ENCODE data around the gene PALM. TPM values are rescaled to one million over a fixed set of nuclear protein-coding genes. Genes with fewer than 3 reads are reported as not detected.
A peak's percentile ranks its signal among the peaks of the same experiment; 100 is the strongest.
"Not testable (repeated sequence)": the region's sequence is repeated elsewhere in the genome, so short reads cannot be mapped to it uniquely, and the experiment has no call there.

PALM gene
- total and polyA plus RNA-seq, 4 donors: 16.2 to 45.7 (median 28.1) TPM

DNA sequence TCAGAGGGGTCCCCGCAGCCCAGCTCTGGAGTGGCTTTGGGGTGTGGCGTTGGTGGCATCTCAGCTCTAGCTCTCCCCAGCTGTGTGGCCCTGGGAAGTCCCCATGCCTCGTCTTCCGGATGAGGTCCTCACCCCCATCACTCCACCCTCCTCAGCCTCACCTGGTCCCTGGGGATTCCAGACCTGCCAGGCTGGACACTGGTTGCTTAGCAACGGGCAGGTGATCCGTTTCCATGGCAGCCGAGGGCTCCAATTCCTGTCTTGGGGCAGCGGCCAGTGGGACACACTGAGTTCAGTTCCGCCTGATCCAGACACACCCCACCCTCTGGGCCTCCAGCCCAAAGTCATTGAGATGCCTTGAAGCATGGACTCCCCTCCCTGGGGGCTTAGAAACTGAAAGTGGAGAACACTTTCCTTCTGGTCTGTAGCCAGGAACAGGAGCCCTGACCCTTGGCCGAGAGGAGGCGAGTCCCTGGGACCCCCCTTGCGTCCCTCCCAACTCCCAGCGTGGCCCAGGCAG, 34.5 kb downstream of the PALM start:
- Histone ChIP-seq H3K36me3 (ENCODE audit: control insufficient read depth in 4 of 4, insufficient read depth in 4 of 4, low read length in 4 of 4) (peaks cover 0 to 15% (median 4%) of the 10 kb centered on the region in 4 donors), H3K27me3 (ENCODE audit: control insufficient read depth in 3 of 3, insufficient read depth in 3 of 3, low read length in 2 of 3) (no peaks in the 10 kb centered on the region), H3K27ac (ENCODE audit: low read depth in 1 of 2, low read length in 1 of 2) (no peak overlapping the region), H3K9ac (ENCODE audit: insufficient read depth in 1 of 2, low read length in 2 of 2) (no peak overlapping the region), H3K4me1 (ENCODE audit: control insufficient read depth in 5 of 5, insufficient read depth in 5 of 5, low read length in 5 of 5) (peaks cover 0 to 2% (median 0%) of the 10 kb centered on the region in 5 donors), H3K4me3 (no peak overlapping the region), H3K9me3 (ENCODE audit: control insufficient read depth in 4 of 4, insufficient read depth in 3 of 4, low read length in 3 of 4) (peaks cover 0 to 8% (median 0%) of the 10 kb centered on the region in 4 donors)
- DNase-seq (peak; percentile 64 to 77 (median 73)), ATAC-seq (ENCODE audit: insufficient read depth, low FRiP score) (no peak)
- TF ChIP-seq, protein P1, sequence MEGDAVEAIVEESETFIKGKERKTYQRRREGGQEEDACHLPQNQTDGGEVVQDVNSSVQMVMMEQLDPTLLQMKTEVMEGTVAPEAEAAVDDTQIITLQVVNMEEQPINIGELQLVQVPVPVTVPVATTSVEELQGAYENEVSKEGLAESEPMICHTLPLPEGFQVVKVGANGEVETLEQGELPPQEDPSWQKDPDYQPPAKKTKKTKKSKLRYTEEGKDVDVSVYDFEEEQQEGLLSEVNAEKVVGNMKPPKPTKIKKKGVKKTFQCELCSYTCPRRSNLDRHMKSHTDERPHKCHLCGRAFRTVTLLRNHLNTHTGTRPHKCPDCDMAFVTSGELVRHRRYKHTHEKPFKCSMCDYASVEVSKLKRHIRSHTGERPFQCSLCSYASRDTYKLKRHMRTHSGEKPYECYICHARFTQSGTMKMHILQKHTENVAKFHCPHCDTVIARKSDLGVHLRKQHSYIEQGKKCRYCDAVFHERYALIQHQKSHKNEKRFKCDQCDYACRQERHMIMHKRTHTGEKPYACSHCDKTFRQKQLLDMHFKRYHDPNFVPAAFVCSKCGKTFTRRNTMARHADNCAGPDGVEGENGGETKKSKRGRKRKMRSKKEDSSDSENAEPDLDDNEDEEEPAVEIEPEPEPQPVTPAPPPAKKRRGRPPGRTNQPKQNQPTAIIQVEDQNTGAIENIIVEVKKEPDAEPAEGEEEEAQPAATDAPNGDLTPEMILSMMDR (IDR thresholded peaks at IDR 0.05; ENCODE audit: control extremely low read depth, extremely low read depth): no peak
- 61 to 78% methylated on average over 13 of the region's 13 CpGs for WGBS, 2 donors

DNA sequence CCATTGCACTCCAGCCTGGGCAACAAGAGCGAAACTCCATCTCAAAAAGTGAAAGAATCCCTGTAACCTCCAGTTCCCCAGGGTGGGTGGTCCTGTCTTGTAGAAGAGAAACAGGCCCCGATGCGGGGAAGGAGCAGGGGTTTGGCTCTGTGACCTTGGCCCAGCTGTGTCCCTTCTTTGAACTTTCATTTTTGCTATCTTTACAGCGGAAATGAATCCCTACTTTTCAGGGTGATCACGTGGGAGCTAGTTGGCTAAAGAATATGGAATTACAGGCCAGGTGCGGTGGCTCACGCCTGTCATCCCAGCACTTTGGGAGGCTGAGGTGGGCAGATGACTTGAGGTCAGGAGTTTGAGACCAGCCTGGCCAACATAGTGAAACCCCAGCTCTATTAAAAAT, 36.4 kb downstream of the PALM start:
- not testable (repeated sequence) for H3K9me3 ChIP-seq (ENCODE audit: control insufficient read depth in 4 of 4, insufficient read depth in 3 of 4, low read length in 3 of 4); H3K27ac ChIP-seq (ENCODE audit: low read depth in 1 of 2, low read length in 1 of 2); ATAC-seq (ENCODE audit: insufficient read depth, low FRiP score); H3K27me3 ChIP-seq (ENCODE audit: control insufficient read depth in 3 of 3, insufficient read depth in 3 of 3, low read length in 2 of 3); H3K4me3 ChIP-seq; H3K4me1 ChIP-seq (ENCODE audit: control insufficient read depth in 5 of 5, insufficient read depth in 5 of 5, low read length in 5 of 5); H3K9ac ChIP-seq (ENCODE audit: insufficient read depth in 1 of 2, low read length in 2 of 2)
- H3K36me3 ChIP-seq (ENCODE audit: control insufficient read depth in 4 of 4, insufficient read depth in 4 of 4, low read length in 4 of 4): peaks cover 0 to 15% (median 4%) of the 10 kb centered on the region in 4 donors
- 73 to 76% methylated on average over 7 of the region's 7 CpGs for WGBS, 2 donors
- peak; percentile 50 to 62 (median 58) for DNase-seq

DNA sequence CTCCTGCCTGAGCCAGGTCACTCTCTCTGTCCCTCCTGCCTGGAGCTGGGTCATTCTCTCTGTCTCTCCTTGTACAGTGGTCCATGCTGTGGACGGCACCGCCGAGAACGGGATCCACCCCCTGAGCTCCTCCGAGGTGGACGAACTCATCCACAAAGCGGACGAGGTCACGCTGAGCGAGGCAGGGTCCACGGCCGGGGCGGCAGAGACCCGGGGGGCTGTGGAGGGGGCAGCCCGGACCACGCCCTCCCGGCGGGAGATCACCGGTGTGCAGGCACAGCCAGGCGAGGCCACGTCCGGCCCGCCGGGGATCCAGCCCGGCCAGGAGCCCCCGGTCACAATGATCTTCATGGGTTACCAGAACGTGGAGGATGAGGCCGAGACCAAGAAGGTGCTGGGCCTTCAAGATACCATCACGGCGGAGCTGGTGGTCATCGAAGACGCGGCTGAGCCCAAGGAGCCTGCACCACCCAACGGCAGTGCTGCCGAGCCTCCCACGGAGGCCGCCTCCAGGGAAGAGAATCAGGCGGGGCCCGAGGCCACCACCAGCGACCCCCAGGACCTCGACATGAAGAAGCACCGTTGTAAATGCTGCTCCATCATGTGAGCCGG, 37.6 kb downstream of the PALM start:
- no peaks in the 10 kb centered on the region for H3K27me3 ChIP-seq (ENCODE audit: control insufficient read depth in 3 of 3, insufficient read depth in 3 of 3, low read length in 2 of 3)
- H3K9me3 ChIP-seq (ENCODE audit: control insufficient read depth in 4 of 4, insufficient read depth in 3 of 4, low read length in 3 of 4): peaks cover 0 to 8% (median 0%) of the 10 kb centered on the region in 4 donors
- H3K4me1 ChIP-seq (ENCODE audit: control insufficient read depth in 5 of 5, insufficient read depth in 5 of 5, low read length in 5 of 5): peaks cover 0 to 2% (median 0%) of the 10 kb centered on the region in 5 donors
- peaks cover 0 to 15% (median 4%) of the 10 kb centered on the region in 4 donors for H3K36me3 ChIP-seq (ENCODE audit: control insufficient read depth in 4 of 4, insufficient read depth in 4 of 4, low read length in 4 of 4)
- no peak overlapping the region for H3K27ac ChIP-seq (ENCODE audit: low read depth in 1 of 2, low read length in 1 of 2)
- TF ChIP-seq, protein P1 (IDR thresholded peaks at IDR 0.05; ENCODE audit: control extremely low read depth, extremely low read depth): no peak
- DNase-seq: no peak
- H3K9ac ChIP-seq (ENCODE audit: insufficient read depth in 1 of 2, low read length in 2 of 2): no peak overlapping the region
- no peak overlapping the region for H3K4me3 ChIP-seq
- no peak for ATAC-seq (ENCODE audit: insufficient read depth, low FRiP score)
- WGBS, 2 donors: 97% methylated on average over 43 of the region's 43 CpGs

DNA sequence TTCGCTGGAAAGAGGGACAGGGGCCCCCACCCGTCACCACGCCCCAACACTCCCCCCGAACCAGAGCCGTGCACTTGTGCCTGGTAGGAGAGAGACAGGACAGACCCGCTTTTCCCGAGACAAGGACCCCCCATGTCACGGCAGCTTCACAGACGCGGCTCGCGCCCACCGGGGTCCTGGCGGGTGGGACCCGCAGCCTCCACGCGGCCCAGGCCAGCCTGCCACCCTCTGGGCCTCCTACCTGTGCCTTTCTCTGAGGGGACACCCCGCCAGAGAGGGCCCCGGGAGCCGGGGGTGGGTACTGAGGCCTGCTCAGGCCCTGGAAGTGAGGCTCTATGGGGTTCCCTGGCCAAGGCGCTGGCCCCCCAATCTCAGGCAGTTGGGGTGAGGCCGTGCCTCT, 38.2 kb downstream of the PALM start:
- TF ChIP-seq, protein P1 (IDR thresholded peaks at IDR 0.05; ENCODE audit: control extremely low read depth, extremely low read depth): no peak
- Histone ChIP-seq H3K36me3 (ENCODE audit: control insufficient read depth in 4 of 4, insufficient read depth in 4 of 4, low read length in 4 of 4) (peaks cover 0 to 15% (median 4%) of the 10 kb centered on the region in 4 donors), H3K9me3 (ENCODE audit: control insufficient read depth in 4 of 4, insufficient read depth in 3 of 4, low read length in 3 of 4) (peaks cover 0 to 8% (median 0%) of the 10 kb centered on the region in 4 donors), H3K27me3 (ENCODE audit: control insufficient read depth in 3 of 3, insufficient read depth in 3 of 3, low read length in 2 of 3) (no peaks in the 10 kb centered on the region), H3K9ac (ENCODE audit: insufficient read depth in 1 of 2, low read length in 2 of 2) (no peak overlapping the region), H3K4me1 (ENCODE audit: control insufficient read depth in 5 of 5, insufficient read depth in 5 of 5, low read length in 5 of 5) (peaks cover 0 to 2% (median 0%) of the 10 kb centered on the region in 5 donors), H3K4me3 (no peak overlapping the region), H3K27ac (ENCODE audit: low read depth in 1 of 2, low read length in 1 of 2) (no peak overlapping the region)
- ATAC-seq (ENCODE audit: insufficient read depth, low FRiP score) (no peak), DNase-seq (no peak)
- WGBS, 2 donors: 97 to 98% methylated on average over 18 to 22 of the region's 22 CpGs

Measured in lung (tissue), 12 donors.